ENCODE data around the gene POM121L12.

POM121L12 gene

GRCh38 chr7:53068673-53069072 is 33.2 kb downstream of the POM121L12 start:
- Mint-ChIP-seq H3K27me3 (no peaks in the 10 kb centered on the region), H3K9me3 (peaks cover 4% of the 10 kb centered on the region), H3K27ac (no peak overlapping the region), H3K4me1 (ENCODE audit: low read depth) (no peaks in the 10 kb centered on the region), H3K4me3 (no peak overlapping the region), H3K36me3 (ENCODE audit: low read depth) (no peaks in the 10 kb centered on the region)

DNA sequence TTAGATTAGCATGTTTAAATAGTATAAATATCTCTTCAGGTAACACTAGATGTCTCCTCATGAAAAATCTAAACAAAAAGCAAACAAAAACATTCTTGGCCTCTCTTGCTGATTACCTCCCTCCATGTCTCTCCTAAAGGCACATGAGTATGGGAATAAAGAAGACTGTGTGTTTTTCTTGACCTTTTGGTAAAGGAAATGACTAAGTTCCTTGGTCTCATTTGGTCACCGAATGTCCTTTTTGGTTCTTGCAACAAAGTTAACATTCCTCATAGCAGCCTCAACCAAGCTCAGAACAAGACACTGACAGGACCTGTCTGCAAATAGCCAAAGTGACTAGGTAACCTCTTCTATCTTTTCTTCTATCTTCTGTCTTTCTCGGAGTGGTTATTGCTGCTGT is 35.5 kb downstream of the POM121L12 start:
- H3K4me1 Mint-ChIP-seq (ENCODE audit: low read depth) = no peaks in the 10 kb centered on the region
- no peak overlapping the region for H3K4me3 Mint-ChIP-seq
- peaks cover 1% of the 10 kb centered on the region for H3K9me3 Mint-ChIP-seq
- H3K27ac Mint-ChIP-seq = no peak overlapping the region
- H3K27me3 Mint-ChIP-seq = no peaks in the 10 kb centered on the region
- no peaks in the 10 kb centered on the region for H3K36me3 Mint-ChIP-seq (ENCODE audit: low read depth)
